Measurements from ENCODE around the gene LRRC2. TPM values are rescaled to one million over a fixed set of nuclear protein-coding genes. Genes with fewer than 3 reads are reported as not detected.

Gene LRRC2
- total RNA-seq, 4 donors from 2014 or later: 0.59 to 1.5 (median 0.60) TPM; not detected in 1

GRCh38 chr3:46575577-46576222 lies 9.6 kb upstream of the LRRC2 start:
- H3K4me1 ChIP-seq: peaks cover 0 to 20% (median 0%) of the 10 kb centered on the region in 4 donors
- TF ChIP-seq EP300 (IDR thresholded peaks at IDR 0.05) (no peak), CTCF (IDR thresholded peaks at IDR 0.05) (no peak), POLR2A (IDR thresholded peaks at IDR 0.05) (no peak)
- peaks cover 0 to 51% of the 10 kb centered on the region in 2 donors for H3K27me3 ChIP-seq
- H3K4me3 ChIP-seq: no peak overlapping the region
- no peak for DNase-seq (ENCODE audit: low spot score in 2 of 2)
- H3K36me3 ChIP-seq: no peaks in the 10 kb centered on the region
- WGBS, 2 donors: 79 to 86% methylated on average over 11 of the region's 11 CpGs
- no peak overlapping the region for H3K27ac ChIP-seq
- no peaks in the 10 kb centered on the region for H3K9me3 ChIP-seq

- Histone ChIP-seq H3K27ac (no peak overlapping the region), H3K36me3 (no peaks in the 10 kb centered on the region), H3K27me3 (peaks cover 0 to 48% of the 10 kb centered on the region in 2 donors), H3K4me3 (no peak overlapping the region), H3K4me1 (peaks cover 0 to 20% (median 0%) of the 10 kb centered on the region in 4 donors), H3K9me3 (no peaks in the 10 kb centered on the region)
- WGBS, 2 donors: 63 to 70% methylated on average over 5 of the region's 5 CpGs
- DNase-seq (ENCODE audit: low spot score in 2 of 2): no peak
- TF ChIP-seq POLR2A (IDR thresholded peaks at IDR 0.05): no peak
Measured at GRCh38 chr3:46574881-46575576, 8.9 kb upstream of the LRRC2 start.

- H3K27ac ChIP-seq: no peak overlapping the region
- 67 to 86% methylated on average over 2 of the region's 2 CpGs for WGBS, 2 donors
- no peaks in the 10 kb centered on the region for H3K36me3 ChIP-seq
- peaks cover 0 to 17% (median 0%) of the 10 kb centered on the region in 4 donors for H3K4me1 ChIP-seq
- DNase-seq (ENCODE audit: low spot score in 2 of 2): no peak
- H3K27me3 ChIP-seq: peaks cover 0 to 40% of the 10 kb centered on the region in 2 donors
- no peak overlapping the region for H3K4me3 ChIP-seq
- TF ChIP-seq POLR2A (IDR thresholded peaks at IDR 0.05): no peak
- no peak for TF ChIP-seq EP300 (IDR thresholded peaks at IDR 0.05)
- no peak for TF ChIP-seq CTCF (IDR thresholded peaks at IDR 0.05)
- H3K9me3 ChIP-seq: peaks cover 0 to 6% (median 3%) of the 10 kb centered on the region in 4 donors
Measured at GRCh38 chr3:46574243-46574646, 8.1 kb upstream of the LRRC2 start.

GRCh38 chr3:46573701-46574100 lies 7.6 kb upstream of the LRRC2 start:
- DNase-seq (ENCODE audit: low spot score in 2 of 2): no peak
- 44 to 45% methylated on average over 4 of the region's 4 CpGs for WGBS, 2 donors
- Histone ChIP-seq H3K36me3 (no peaks in the 10 kb centered on the region), H3K27ac (no peak overlapping the region), H3K4me1 (peaks cover 0 to 13% (median 0%) of the 10 kb centered on the region in 4 donors), H3K4me3 (no peak overlapping the region), H3K9me3 (peaks cover 0 to 8% (median 3%) of the 10 kb centered on the region in 4 donors), H3K27me3 (peaks cover 0 to 35% of the 10 kb centered on the region in 2 donors)
- TF ChIP-seq EP300 (IDR thresholded peaks at IDR 0.05) (no peak), CTCF (IDR thresholded peaks at IDR 0.05) (no peak), POLR2A (IDR thresholded peaks at IDR 0.05) (no peak)

GRCh38 chr3:46571684-46572083 lies 5.6 kb upstream of the LRRC2 start:
- no peaks in the 10 kb centered on the region for H3K36me3 ChIP-seq
- TF ChIP-seq CTCF (IDR thresholded peaks at IDR 0.05) (no peak), EP300 (IDR thresholded peaks at IDR 0.05) (no peak), POLR2A (IDR thresholded peaks at IDR 0.05) (no peak)
- peaks cover 0 to 8% (median 3%) of the 10 kb centered on the region in 4 donors for H3K9me3 ChIP-seq
- DNase-seq (ENCODE audit: low spot score in 2 of 2): no peak
- WGBS, 2 donors: 74 to 79% methylated on average over 3 of the region's 3 CpGs
- H3K4me3 ChIP-seq: no peak overlapping the region
- peaks cover 0 to 16% of the 10 kb centered on the region in 2 donors for H3K27me3 ChIP-seq
- peaks cover 0 to 3% (median 0%) of the 10 kb centered on the region in 4 donors for H3K4me1 ChIP-seq
- H3K27ac ChIP-seq: no peak overlapping the region

Measured in tibial nerve (tissue), 4 donors.